ENCODE data around the gene RREB1.

Gene RREB1

GRCh38 chr6:7251646-7252260 is 144.0 kb downstream of the RREB1 start:
- no peak for TF ChIP-seq CTCF (IDR thresholded peaks at IDR 0.05)

- no peak for TF ChIP-seq CTCF (IDR thresholded peaks at IDR 0.05)
Measured at GRCh38 chr6:7252390-7252789, 144.6 kb downstream of the RREB1 start.

GRCh38 chr6:7254980-7255835 is 147.4 kb downstream of the RREB1 start:
- no peak for TF ChIP-seq CTCF (IDR thresholded peaks at IDR 0.05)

GRCh38 chr6:7255918-7256317 is 148.2 kb downstream of the RREB1 start:
- TF ChIP-seq CTCF (IDR thresholded peaks at IDR 0.05) = no peak

- TF ChIP-seq CTCF (IDR thresholded peaks at IDR 0.05) = no peak
Measured at GRCh38 chr6:7256785-7257184, 149.0 kb downstream of the RREB1 start.

GRCh38 chr6:7257521-7258230 is 149.9 kb downstream of the RREB1 start:
- TF ChIP-seq CTCF (IDR thresholded peaks at IDR 0.05) = no peak

GRCh38 chr6:7258231-7258763 is 150.5 kb downstream of the RREB1 start:
- TF ChIP-seq CTCF (IDR thresholded peaks at IDR 0.05) = no peak

Measured in LNCAP (cell line).